ENCODE data around the gene NTRK2.

Gene NTRK2

DNA sequence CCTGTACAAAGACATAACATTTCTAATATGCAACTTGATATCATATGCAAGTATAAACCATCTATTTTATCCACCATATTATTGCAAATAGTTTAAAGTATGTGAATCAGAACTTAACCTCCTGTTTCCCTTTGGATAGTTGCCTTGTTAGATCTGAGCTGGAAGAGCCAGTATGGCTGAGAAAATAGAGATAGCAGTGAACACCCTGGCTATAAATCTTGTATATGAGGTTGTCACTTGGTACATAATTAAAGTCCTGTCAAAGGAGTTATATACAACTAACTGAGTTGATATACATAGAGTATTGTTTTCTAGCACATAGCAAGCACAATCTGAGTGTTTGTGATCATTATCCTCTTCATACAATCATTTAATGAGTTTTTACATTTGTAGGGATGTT lies 272.3 kb downstream of the NTRK2 start:
- no peak for TF ChIP-seq CTCF (conservative IDR thresholded peaks at IDR 0.05; ENCODE audit: low read depth, low read length)

DNA sequence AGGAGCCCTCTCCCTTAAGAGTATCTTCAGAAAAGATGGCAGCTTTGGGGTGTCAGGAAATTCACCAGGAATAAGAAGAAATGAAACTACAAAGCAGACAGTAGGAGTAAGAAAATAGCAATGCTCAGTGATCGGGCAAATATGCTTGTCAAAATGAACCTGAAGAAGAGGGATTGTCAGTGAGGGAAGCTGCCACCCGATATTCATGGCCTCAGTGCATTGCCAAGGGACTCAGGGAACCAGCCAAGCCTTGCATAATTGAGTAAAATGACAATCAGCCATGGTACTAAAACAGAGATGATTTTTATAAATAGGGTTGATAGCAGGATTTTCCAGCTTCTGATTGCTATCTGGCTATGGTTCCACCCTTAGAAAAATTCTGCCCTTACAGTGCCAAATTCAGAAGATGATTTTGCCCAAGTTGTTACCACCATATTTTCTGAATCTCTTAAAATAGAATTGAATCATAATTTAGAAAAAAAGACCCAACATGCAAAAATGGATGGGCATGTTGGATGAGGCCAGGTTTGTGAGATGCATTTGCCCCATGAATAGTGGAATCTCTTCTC lies 274.0 kb downstream of the NTRK2 start:
- TF ChIP-seq CTCF (conservative IDR thresholded peaks at IDR 0.05; ENCODE audit: low read depth, low read length) = no peak
- DNase-seq (ENCODE audit: low read depth) = no peak
- H3K4me3 ChIP-seq (ENCODE audit: low read length) = no peak overlapping the region

More for the DNA sequence above, 272.3 kb downstream of the NTRK2 start:
- no peak overlapping the region for H3K4me3 ChIP-seq (ENCODE audit: low read length)
- DNase-seq (ENCODE audit: low read depth) = no peak

- no peak overlapping the region for H3K4me3 ChIP-seq (ENCODE audit: low read length)
- TF ChIP-seq CTCF (conservative IDR thresholded peaks at IDR 0.05; ENCODE audit: low read depth, low read length) = no peak
These were observed 276.5 kb downstream of the NTRK2 start for GRCh38 chr9:84945878-84946538.

DNA sequence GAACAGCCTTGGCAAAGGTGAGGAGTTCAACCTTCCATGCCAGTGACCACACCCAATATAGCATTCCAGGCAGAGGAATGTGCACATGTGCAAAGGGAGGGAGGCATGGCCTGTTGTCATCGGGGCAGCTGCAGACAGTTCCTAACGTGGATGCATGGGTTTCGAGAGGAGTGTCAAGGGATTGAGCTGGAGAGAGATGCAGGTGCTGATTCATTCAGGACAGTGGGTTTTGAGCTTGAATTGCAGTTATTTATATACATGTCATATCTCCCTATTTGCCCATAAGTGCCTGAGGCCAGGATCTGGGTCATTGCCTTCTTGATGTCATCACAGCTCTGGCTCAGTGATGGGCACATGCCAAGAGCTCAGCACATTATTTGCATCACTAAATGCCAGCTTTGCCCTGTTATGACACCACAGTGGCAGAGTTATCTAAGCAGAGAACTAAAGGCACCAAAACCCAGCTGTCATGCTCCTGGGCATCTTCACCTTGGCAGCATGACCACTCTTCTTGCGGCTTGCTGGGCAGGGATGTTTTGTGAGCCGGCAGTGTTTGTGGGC lies 278.0 kb downstream of the NTRK2 start:
- TF ChIP-seq CTCF (conservative IDR thresholded peaks at IDR 0.05; ENCODE audit: low read depth, low read length) = no peak
- no peak overlapping the region for H3K4me3 ChIP-seq (ENCODE audit: low read length)
- no peak for DNase-seq (ENCODE audit: low read depth)

More at GRCh38 chr9:84945878-84946538, 276.5 kb downstream of the NTRK2 start:
- no peak for DNase-seq (ENCODE audit: low read depth)

DNA sequence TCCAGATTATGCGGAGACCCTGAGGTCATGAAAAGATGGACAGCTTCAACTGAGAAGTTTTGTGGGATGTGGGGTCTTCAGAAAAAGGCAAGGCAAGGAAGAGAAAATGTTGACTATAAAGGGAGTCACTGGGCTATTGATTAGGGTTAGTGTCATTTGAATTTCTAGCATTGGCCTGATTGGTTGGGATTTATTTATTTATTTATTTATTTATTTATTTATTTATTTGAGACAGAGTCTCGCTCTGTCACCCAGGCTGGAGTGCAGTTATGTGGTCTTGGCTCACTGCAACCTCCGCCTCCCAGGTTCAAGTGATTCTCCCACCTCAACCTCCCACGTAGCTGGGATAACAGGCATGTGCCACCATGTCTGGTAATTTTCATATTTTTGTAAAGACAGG lies 279.7 kb downstream of the NTRK2 start:
- no peak for DNase-seq (ENCODE audit: low read depth)
- no peak for TF ChIP-seq CTCF (conservative IDR thresholded peaks at IDR 0.05; ENCODE audit: low read depth, low read length)
- no peak overlapping the region for H3K4me3 ChIP-seq (ENCODE audit: low read length)

- no peak overlapping the region for H3K4me3 ChIP-seq (ENCODE audit: low read length)
- no peak for TF ChIP-seq CTCF (conservative IDR thresholded peaks at IDR 0.05; ENCODE audit: low read depth, low read length)
- DNase-seq (ENCODE audit: low read depth) = no peak
These were observed 280.4 kb downstream of the NTRK2 start for GRCh38 chr9:84949971-84950370.
